ENCODE results near the gene RIMS4.

RIMS4 gene

DNA sequence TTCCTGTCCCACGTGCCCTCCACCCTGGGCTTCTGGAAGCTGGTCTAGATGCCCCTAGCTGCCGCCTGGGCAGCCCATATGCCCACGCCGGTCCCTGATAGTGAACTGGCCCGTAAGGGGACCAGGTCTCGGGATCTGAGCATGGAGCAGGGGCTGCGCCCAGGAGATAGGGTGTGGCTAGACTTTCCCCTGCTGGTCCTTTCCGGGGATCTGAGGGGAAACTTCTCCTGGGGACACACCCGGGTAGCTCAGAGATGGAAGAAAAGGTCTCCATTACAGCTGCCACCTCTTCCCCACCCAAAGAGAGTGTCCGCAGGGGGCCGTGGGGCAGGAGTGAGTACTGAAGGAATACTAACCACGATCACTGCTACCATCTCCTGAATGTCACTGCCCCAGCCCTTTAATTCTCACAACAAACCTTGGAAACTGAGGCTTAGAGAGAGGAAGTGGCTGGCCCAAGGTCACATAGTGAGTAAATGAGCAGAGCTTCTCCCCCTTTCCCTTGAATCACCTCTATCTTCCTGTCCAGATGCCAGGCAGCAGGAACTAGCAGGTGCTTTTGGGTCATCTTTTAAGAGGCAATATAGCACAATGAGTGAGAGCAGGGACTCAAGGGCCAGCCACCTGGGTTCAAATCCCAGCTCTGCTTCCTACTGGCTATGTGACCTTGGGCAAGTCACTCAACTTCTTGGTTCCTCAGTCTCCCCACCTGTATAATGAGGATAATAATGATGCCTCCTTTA lies 107.0 kb downstream of the RIMS4 start:
- no peak for DNase-seq (ENCODE audit: low read depth in 1 of 2, low spot score in 1 of 2)

DNA sequence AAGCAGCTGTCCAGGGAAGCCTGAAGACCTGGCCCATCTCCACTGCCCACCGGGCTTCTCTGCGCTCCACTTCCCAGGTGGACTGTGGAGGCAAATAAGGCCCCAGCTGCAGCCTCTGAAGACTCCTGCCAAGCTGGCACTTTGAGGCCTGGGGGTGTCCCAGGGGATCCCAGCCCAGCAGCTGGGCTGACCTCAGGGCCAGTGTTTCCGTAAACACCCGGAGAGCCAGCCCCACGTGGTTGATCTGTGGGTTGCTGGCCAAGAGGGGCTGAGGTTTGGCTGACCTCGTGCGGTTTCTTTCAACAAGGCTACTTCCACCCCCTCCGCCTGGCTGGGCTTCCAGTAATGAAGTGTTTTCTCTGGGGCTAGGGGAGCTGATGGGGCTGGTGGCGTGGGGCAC lies 107.6 kb downstream of the RIMS4 start:
- no peak for DNase-seq (ENCODE audit: low read depth in 1 of 2, low spot score in 1 of 2)

DNA sequence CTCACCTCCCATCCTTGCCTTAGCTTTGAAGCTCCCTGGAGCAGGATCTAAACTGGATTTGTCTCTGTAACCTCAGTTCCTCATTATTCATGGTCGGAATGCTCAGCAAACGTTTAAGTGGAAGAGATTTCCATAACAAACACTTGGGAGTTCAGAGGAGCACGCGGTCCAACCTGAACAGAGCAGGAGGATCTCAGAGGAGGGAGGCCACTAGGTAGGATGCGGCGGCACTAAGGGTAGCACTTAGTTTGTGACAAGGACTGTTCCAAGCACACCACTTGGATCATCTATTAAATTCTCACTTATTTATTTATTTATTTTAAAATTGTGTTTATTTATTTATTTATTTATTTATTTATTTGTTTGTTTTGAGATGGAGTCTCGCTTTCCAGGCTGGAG lies 108.5 kb downstream of the RIMS4 start:
- no peak for DNase-seq (ENCODE audit: low read depth in 1 of 2, low spot score in 1 of 2)

Measured in activated T-helper 1 cell treated with anti-CD3 and anti-CD28 coated beads, Interleukin-2, amount 50 U/mL, for 16 hours (primary cell).